K562 (cell line): ENCODE data around the gene ABT1. TPM values are rescaled to one million over a fixed set of nuclear protein-coding genes. Genes with fewer than 3 reads are reported as not detected.

Source experiments
- BRD9 ChIP-seq: fragments of 450-650 bp; IDR thresholded peaks from 2 replicates; pipeline ENCODE4 v1.6.1; 2018; ENCODE audit warnings: low read depth; ENCODE audit not compliant: partially characterized antibody
- BRF1 ChIP-seq: IDR thresholded peaks from 3 replicates; pipeline ENCODE4 v1.6.1; 2011; ENCODE audit warnings: borderline replicate concordance, mild to moderate bottlenecking; ENCODE audit not compliant: insufficient read length; ENCODE audit errors: extremely low read depth
- CBFB ChIP-seq: sonication (generic); formaldehyde crosslinking; IDR thresholded peaks from 2 replicates; pipeline ENCODE4 v1.4.0; 2020; ENCODE audit warnings: mild to moderate bottlenecking, missing genetic modification reagents
- CEBPB ChIP-seq: fragments of 450-650 bp; IDR thresholded peaks from 2 replicates; pipeline ENCODE4 v1.6.1; 2016; ENCODE audit warnings: missing genetic modification characterization, missing compliant biosample characterization
- CSDE1 ChIP-seq, 2 experiments: fragments of 450-650 bp; IDR thresholded peaks; 2 replicates each; pipeline ENCODE4 v1.6.1; 2016; ENCODE audit warnings: mild to moderate bottlenecking in 1 of 2
- EP400 ChIP-seq: fragments of 450-650 bp; IDR thresholded peaks from 2 replicates; pipeline ENCODE4 v1.6.1; 2017; ENCODE audit warnings: antibody characterized with exemption, mild to moderate bottlenecking, moderate library complexity
- ETV1 ChIP-seq: fragments of 450-650 bp; conservative IDR thresholded peaks from 2 replicates; pipeline ENCODE4 v1.6.1; 2016; ENCODE audit warnings: missing genetic modification characterization, control low read depth, low read depth, missing compliant biosample characterization
- GABPB2 ChIP-seq: fragments of 250-450 bp; sonication (Bioruptor Pico); conservative IDR thresholded peaks from 2 replicates; pipeline ENCODE4 v1.5.1; 2021; ENCODE audit warnings: mild to moderate bottlenecking
- ILF3 ChIP-seq: fragments of 450-650 bp; IDR thresholded peaks from 2 replicates; pipeline ENCODE4 v1.6.1; 2018; ENCODE audit warnings: antibody characterized with exemption, mild to moderate bottlenecking, moderate library complexity, borderline replicate concordance
- NUFIP1 ChIP-seq: fragments of 450-650 bp; IDR thresholded peaks from 2 replicates; pipeline ENCODE4 v1.6.1; 2018; ENCODE audit not compliant: partially characterized antibody
- SMARCC2 ChIP-seq: fragments of 450-650 bp; IDR thresholded peaks from 2 replicates; pipeline ENCODE4 v1.6.1; 2017; ENCODE audit warnings: antibody characterized with exemption, moderate library complexity, mild to moderate bottlenecking, low read depth
- SMARCE1 ChIP-seq: fragments of 450-650 bp; IDR thresholded peaks from 2 replicates; pipeline ENCODE4 v1.7.1; 2016; ENCODE audit warnings: mild to moderate bottlenecking
- SPI1 ChIP-seq: IDR thresholded peaks from 2 replicates; pipeline ENCODE4 v1.6.1; 2011; ENCODE audit warnings: low read depth, low read length, control low read depth, borderline replicate concordance
- TEAD2 ChIP-seq: fragments of 450-650 bp; IDR thresholded peaks from 2 replicates; pipeline ENCODE4 v1.6.1; 2016; ENCODE audit warnings: missing genetic modification characterization, control low read depth, missing compliant biosample characterization
- ZNF764 ChIP-seq: fragments of 250-450 bp; sonication (Bioruptor Pico); IDR thresholded peaks from 2 replicates; pipeline ENCODE4 v1.4.0; 2020; ENCODE audit warnings: low read depth, mild to moderate bottlenecking, moderate library complexity
- polyA plus RNA-seq, 8 experiments: library from polyadenylated mRNA; depleted of rRNA in 4 of 8; stranded (reverse) in 5 of 8; unstranded in 3 of 8; fragments of >200 nt; fragmentation: Nextera tagmentation in 2 of 8; fragmentation: Illumina TruSeq in 1 of 8; extraction: Ambion mirVana in 2 of 8; extraction: Trizol in 1 of 8; gene quantifications; 2 replicates each; pipeline versions ENCODE4 v1.2.1 to v1.2.3, GENCODE V29; 2011 to 2014; ENCODE audit warnings: inconsistent platforms in 1 of 8, missing spikeins in 1 of 8
- total RNA-seq, 7 experiments: library from RNA; depleted of rRNA in 6 of 7; stranded (reverse); fragments of >200 nt in 6 of 7; fragmentation: Illumina TruSeq in 2 of 7; extraction: Trizol in 2 of 7; gene quantifications; 2 replicates each; pipeline versions ENCODE4 v1.2.1 to v1.2.3, GENCODE V29; 2011 to 2021; ENCODE audit warnings: low replicate concordance in 1 of 7
- TF ChIP-seq, protein P1 (sequence below): sonication (generic); formaldehyde crosslinking; IDR thresholded peaks from 2 replicates; pipeline ENCODE4 v1.8.1; 2023; ENCODE audit warnings: missing genetic modification reagents, mild to moderate bottlenecking, borderline replicate concordance
- TF ChIP-seq, protein P2 (sequence below): fragments of 250-450 bp; sonication (Bioruptor Pico); IDR thresholded peaks from 2 replicates; pipeline ENCODE4 v1.5.0; 2021
- TF ChIP-seq, protein P3 (sequence below): sonication (generic); formaldehyde crosslinking; IDR thresholded peaks from 2 replicates; pipeline ENCODE4 v1.8.0; 2023; ENCODE audit warnings: mild to moderate bottlenecking, missing genetic modification reagents
- TF ChIP-seq, protein P4 (sequence below): sonication (generic); formaldehyde crosslinking; IDR thresholded peaks from 2 replicates; pipeline ENCODE4 v1.8.1; 2022; ENCODE audit warnings: missing genetic modification reagents

ABT1 gene
- total and polyA plus RNA-seq, 9 of the 15 experiments (the other 6 are each of a cell fraction or from before 2014, with no cell fraction given) = 8.8 to 52.7 (median 40.7) TPM

DNA sequence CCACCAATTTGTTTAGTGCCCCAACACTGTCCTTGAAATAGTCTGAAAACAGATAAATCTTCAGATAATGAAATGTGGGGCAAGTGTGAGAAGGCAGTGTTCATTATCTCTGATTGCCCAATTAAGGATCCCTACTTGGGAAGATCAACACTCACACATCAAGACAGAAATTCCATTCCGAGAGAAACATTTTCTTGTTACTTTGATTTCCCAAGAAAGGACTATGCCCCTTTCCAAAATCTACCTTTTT is 42.4 kb upstream of the ABT1 start (continued):
- TF ChIP-seq, protein P1, sequence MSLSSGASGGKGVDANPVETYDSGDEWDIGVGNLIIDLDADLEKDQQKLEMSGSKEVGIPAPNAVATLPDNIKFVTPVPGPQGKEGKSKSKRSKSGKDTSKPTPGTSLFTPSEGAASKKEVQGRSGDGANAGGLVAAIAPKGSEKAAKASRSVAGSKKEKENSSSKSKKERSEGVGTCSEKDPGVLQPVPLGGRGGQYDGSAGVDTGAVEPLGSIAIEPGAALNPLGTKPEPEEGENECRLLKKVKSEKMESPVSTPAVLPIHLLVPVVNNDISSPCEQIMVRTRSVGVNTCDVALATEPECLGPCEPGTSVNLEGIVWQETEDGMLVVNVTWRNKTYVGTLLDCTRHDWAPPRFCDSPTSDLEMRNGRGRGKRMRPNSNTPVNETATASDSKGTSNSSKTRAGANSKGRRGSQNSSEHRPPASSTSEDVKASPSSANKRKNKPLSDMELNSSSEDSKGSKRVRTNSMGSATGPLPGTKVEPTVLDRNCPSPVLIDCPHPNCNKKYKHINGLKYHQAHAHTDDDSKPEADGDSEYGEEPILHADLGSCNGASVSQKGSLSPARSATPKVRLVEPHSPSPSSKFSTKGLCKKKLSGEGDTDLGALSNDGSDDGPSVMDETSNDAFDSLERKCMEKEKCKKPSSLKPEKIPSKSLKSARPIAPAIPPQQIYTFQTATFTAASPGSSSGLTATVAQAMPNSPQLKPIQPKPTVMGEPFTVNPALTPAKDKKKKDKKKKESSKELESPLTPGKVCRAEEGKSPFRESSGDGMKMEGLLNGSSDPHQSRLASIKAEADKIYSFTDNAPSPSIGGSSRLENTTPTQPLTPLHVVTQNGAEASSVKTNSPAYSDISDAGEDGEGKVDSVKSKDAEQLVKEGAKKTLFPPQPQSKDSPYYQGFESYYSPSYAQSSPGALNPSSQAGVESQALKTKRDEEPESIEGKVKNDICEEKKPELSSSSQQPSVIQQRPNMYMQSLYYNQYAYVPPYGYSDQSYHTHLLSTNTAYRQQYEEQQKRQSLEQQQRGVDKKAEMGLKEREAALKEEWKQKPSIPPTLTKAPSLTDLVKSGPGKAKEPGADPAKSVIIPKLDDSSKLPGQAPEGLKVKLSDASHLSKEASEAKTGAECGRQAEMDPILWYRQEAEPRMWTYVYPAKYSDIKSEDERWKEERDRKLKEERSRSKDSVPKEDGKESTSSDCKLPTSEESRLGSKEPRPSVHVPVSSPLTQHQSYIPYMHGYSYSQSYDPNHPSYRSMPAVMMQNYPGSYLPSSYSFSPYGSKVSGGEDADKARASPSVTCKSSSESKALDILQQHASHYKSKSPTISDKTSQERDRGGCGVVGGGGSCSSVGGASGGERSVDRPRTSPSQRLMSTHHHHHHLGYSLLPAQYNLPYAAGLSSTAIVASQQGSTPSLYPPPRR = no peak
- TF ChIP-seq, protein P2, sequence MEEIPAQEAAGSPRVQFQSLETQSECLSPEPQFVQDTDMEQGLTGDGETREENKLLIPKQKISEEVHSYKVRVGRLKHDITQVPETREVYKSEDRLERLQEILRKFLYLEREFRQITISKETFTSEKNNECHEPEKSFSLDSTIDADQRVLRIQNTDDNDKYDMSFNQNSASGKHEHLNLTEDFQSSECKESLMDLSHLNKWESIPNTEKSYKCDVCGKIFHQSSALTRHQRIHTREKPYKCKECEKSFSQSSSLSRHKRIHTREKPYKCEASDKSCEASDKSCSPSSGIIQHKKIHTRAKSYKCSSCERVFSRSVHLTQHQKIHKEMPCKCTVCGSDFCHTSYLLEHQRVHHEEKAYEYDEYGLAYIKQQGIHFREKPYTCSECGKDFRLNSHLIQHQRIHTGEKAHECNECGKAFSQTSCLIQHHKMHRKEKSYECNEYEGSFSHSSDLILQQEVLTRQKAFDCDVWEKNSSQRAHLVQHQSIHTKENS (CRISPR knock-in tag) = no peak
- TF ChIP-seq GABPB2 (CRISPR knock-in tag) (no peak), ILF3 (no peak), EP400 (no peak), BRD9 (no peak), ETV1 (tag) (no peak), BRF1 (no peak), NUFIP1 (no peak), ZNF764 (CRISPR knock-in tag) (no peak), CBFB (CRISPR knock-in tag) (no peak), SMARCC2 (no peak), CSDE1 (IDR thresholded peaks at IDR 0.05) (peak in 1 of 2 experiments; percentile 12; a peak in 1 of 4 replicates), CEBPB (tag) (peak; percentile 39; the same call in 1 of the 2 replicates), SMARCE1 (no peak), TEAD2 (tag) (no peak), SPI1 (no peak)
- TF ChIP-seq, protein P3, sequence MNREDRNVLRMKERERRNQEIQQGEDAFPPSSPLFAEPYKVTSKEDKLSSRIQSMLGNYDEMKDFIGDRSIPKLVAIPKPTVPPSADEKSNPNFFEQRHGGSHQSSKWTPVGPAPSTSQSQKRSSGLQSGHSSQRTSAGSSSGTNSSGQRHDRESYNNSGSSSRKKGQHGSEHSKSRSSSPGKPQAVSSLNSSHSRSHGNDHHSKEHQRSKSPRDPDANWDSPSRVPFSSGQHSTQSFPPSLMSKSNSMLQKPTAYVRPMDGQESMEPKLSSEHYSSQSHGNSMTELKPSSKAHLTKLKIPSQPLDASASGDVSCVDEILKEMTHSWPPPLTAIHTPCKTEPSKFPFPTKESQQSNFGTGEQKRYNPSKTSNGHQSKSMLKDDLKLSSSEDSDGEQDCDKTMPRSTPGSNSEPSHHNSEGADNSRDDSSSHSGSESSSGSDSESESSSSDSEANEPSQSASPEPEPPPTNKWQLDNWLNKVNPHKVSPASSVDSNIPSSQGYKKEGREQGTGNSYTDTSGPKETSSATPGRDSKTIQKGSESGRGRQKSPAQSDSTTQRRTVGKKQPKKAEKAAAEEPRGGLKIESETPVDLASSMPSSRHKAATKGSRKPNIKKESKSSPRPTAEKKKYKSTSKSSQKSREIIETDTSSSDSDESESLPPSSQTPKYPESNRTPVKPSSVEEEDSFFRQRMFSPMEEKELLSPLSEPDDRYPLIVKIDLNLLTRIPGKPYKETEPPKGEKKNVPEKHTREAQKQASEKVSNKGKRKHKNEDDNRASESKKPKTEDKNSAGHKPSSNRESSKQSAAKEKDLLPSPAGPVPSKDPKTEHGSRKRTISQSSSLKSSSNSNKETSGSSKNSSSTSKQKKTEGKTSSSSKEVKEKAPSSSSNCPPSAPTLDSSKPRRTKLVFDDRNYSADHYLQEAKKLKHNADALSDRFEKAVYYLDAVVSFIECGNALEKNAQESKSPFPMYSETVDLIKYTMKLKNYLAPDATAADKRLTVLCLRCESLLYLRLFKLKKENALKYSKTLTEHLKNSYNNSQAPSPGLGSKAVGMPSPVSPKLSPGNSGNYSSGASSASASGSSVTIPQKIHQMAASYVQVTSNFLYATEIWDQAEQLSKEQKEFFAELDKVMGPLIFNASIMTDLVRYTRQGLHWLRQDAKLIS (CRISPR knock-in tag) = 0 out of 2 replicates have a peak, but pooled peaks have one; percentile 36
- TF ChIP-seq, protein P4, sequence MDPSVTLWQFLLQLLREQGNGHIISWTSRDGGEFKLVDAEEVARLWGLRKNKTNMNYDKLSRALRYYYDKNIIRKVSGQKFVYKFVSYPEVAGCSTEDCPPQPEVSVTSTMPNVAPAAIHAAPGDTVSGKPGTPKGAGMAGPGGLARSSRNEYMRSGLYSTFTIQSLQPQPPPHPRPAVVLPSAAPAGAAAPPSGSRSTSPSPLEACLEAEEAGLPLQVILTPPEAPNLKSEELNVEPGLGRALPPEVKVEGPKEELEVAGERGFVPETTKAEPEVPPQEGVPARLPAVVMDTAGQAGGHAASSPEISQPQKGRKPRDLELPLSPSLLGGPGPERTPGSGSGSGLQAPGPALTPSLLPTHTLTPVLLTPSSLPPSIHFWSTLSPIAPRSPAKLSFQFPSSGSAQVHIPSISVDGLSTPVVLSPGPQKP = no peak
